Fibroblast of pulmonary artery (primary cell): Measurements from ENCODE around the gene SMARCB1.

Source experiments
- DNase-seq: peaks from one replicate; pipeline ENCODE4 v3.0.0-alpha.2; 2010; ENCODE audit warnings: low read depth
- H3K4me3 ChIP-seq: replicated peaks from 2 replicates; pipeline ENCODE4 v1.5.1; 2011; ENCODE audit warnings: low read depth, mild to moderate bottlenecking, control low read depth, low read length, moderate library complexity
- CTCF ChIP-seq: IDR thresholded peaks from 2 replicates; pipeline ENCODE4 v1.5.1; 2011; ENCODE audit warnings: mild to moderate bottlenecking, control low read depth, low read length, inconsistent platforms; ENCODE audit errors: missing control alignments

The SMARCB1 gene

GRCh38 chr22:23837911-23838680, 51.3 kb downstream of the SMARCB1 start:
- no peak overlapping the region for H3K4me3 ChIP-seq
- no peak for TF ChIP-seq CTCF
- no peak for DNase-seq

- H3K4me3 ChIP-seq: peak within 1 kb of the TSS; percentile 42
- DNase-seq: peak; percentile 97
- no peak for TF ChIP-seq CTCF
Measured at GRCh38 chr22:23838681-23839468, 52.1 kb downstream of the SMARCB1 start, which contains the start of gene DERL3. Gene DERL3, minus strand, starts transcription at chr22:23839006. Its CDS starts 19 bp downstream, at chr22:23838987.

- H3K4me3 ChIP-seq: no peak overlapping the region
- TF ChIP-seq CTCF: no peak
- no peak for DNase-seq
Measured at GRCh38 chr22:23840026-23840425, 53.3 kb downstream of the SMARCB1 start.

- no peak overlapping the region for H3K4me3 ChIP-seq
- TF ChIP-seq CTCF: no peak
- DNase-seq: no peak
Measured at GRCh38 chr22:23841292-23841691, 54.5 kb downstream of the SMARCB1 start.

GRCh38 chr22:23841736-23842445, 55.1 kb downstream of the SMARCB1 start:
- no peak overlapping the region for H3K4me3 ChIP-seq
- DNase-seq: no peak
- no peak for TF ChIP-seq CTCF

- DNase-seq: no peak
- H3K4me3 ChIP-seq: no peak overlapping the region
- no peak for TF ChIP-seq CTCF
Measured at GRCh38 chr22:23842599-23842998, 55.8 kb downstream of the SMARCB1 start.
